ENCODE measurements around the gene BMPR1B.

BMPR1B gene

DNA sequence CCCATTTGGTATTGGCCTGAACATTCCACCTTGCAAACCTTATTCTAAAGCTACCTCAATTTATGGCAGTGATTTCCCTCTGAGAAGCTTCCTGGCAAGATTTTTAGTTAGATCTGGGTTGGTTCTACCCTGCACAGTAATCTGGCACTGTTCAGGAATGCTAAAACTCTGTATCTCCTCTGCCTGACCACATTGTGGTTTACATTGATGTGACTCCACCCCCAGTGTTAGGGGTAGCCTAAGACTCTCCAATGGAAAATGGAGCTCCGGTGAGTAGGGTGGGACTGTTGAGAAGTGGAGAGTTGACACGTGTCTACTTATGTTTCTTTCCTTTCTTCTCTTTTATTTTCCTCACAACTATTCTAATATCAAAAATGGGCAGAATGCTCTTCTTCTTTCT is 45.4 kb downstream of the BMPR1B start:
- TF ChIP-seq, protein P1, sequence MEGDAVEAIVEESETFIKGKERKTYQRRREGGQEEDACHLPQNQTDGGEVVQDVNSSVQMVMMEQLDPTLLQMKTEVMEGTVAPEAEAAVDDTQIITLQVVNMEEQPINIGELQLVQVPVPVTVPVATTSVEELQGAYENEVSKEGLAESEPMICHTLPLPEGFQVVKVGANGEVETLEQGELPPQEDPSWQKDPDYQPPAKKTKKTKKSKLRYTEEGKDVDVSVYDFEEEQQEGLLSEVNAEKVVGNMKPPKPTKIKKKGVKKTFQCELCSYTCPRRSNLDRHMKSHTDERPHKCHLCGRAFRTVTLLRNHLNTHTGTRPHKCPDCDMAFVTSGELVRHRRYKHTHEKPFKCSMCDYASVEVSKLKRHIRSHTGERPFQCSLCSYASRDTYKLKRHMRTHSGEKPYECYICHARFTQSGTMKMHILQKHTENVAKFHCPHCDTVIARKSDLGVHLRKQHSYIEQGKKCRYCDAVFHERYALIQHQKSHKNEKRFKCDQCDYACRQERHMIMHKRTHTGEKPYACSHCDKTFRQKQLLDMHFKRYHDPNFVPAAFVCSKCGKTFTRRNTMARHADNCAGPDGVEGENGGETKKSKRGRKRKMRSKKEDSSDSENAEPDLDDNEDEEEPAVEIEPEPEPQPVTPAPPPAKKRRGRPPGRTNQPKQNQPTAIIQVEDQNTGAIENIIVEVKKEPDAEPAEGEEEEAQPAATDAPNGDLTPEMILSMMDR (IDR thresholded peaks at IDR 0.05; ENCODE audit: insufficient read depth, low read depth, low read length, missing control alignments), result no peak
- H3K4me3 ChIP-seq (ENCODE audit: low read depth, low read length), result no peak overlapping the region
- DNase-seq (ENCODE audit: low read depth), result no peak

DNA sequence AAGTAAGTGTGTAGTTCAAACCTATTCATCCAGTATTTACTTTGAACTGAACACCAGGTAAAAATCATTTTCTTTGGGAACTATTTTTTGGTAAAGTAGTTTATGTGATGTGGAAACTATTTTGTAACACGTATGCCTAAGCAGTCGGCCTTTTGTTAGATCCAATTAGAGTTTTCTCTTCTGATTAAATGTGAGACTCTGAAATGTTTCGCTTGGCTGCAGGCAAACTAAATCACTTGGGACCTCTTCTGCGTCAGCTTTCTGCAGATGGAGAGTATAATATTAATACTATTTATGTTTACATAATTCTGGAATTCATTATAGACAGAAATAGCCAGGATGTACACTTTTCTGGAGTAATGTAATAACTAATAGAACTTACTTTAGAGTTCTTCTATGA is 46.9 kb downstream of the BMPR1B start:
- TF ChIP-seq, protein P1 (IDR thresholded peaks at IDR 0.05; ENCODE audit: insufficient read depth, low read depth, low read length, missing control alignments), result no peak
- DNase-seq (ENCODE audit: low read depth), result no peak

DNA sequence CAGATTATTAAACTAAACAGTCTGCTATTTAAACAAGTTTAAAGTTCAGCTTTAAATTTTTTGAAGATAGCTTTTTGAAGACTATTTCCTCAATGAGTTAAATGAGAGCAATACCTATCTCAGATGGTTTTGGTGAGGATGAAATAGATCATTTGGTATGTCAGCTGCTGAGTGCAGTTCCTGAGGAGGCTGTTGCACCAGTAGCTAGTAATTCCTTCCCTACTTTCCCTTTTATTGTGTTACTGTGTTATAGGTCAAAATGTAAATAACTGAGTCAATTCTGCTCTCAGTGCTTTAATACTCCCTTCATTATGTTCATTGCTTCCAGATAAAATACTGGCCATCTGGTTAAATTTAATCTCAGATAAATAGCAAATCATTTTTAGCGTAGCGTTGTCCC is 48.6 kb downstream of the BMPR1B start:
- DNase-seq (ENCODE audit: low read depth), result no peak
- no peak overlapping the region for H3K4me3 ChIP-seq (ENCODE audit: low read depth, low read length)
- TF ChIP-seq, protein P1 (IDR thresholded peaks at IDR 0.05; ENCODE audit: insufficient read depth, low read depth, low read length, missing control alignments), result no peak

More for the DNA sequence above, 46.9 kb downstream of the BMPR1B start:
- no peak overlapping the region for H3K4me3 ChIP-seq (ENCODE audit: low read depth, low read length)

DNA sequence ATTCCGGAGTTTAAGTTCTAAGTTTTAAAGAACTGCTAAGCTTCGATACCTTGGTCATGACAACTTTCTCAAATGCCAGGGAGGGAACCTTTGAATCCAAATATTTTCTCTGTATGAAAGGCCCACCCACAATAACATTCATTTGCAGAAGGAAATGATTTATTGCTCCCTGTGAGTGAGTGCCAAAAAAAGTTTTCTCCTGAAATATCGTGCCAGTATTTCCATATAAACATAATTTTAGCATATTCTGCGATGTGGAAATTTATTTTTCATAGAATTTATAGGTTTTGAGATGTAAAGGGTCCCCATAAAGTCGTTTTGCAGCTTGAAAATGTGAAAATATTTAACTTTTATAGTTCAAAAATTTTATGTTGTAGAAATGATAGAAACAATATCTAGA is 53.9 kb downstream of the BMPR1B start:
- no peak overlapping the region for H3K4me3 ChIP-seq (ENCODE audit: low read depth, low read length)
- TF ChIP-seq, protein P1 (IDR thresholded peaks at IDR 0.05; ENCODE audit: insufficient read depth, low read depth, low read length, missing control alignments), result no peak
- DNase-seq (ENCODE audit: low read depth), result no peak

DNA sequence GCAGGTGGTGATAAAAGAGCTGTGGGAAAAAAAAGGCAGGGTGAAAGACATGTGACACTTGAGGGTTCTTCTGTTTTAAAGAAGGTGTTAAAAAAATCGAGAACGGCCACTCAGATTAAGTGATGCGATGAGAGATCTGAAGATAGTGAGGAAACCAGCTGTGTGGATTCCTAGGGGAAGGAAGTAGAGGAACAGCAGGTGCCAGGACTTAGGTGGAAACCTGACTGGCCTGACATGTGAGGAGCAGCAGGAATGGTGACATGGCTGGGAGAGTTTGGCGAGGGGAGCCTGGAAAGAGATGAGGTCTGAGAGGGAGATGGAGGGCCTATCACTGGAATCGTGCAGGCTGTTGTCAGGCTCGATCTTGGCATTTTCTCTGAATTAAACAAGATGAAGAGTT is 55.5 kb downstream of the BMPR1B start:
- no peak overlapping the region for H3K4me3 ChIP-seq (ENCODE audit: low read depth, low read length)
- no peak for DNase-seq (ENCODE audit: low read depth)
- TF ChIP-seq, protein P1 (IDR thresholded peaks at IDR 0.05; ENCODE audit: insufficient read depth, low read depth, low read length, missing control alignments), result no peak

DNA sequence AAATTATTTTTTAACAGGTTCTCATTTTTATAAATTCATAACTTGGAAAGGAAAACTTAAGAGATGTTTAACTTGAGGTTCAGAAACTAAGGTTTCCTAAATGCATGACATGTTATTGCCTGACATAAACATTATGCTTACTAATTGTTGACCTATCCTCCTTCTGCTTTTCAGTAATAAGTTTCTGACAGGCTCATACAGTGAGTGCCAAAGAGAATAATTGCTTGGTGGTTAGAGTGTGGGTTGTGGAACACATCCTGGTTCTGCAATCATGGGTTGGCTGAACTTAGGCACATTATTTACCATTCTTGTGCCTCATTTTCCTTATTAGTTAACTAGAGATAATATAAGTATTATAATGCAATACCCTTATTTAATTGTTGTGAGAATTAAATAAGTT is 56.5 kb downstream of the BMPR1B start:
- TF ChIP-seq, protein P1 (IDR thresholded peaks at IDR 0.05; ENCODE audit: insufficient read depth, low read depth, low read length, missing control alignments), result no peak
- DNase-seq (ENCODE audit: low read depth), result no peak

DNA sequence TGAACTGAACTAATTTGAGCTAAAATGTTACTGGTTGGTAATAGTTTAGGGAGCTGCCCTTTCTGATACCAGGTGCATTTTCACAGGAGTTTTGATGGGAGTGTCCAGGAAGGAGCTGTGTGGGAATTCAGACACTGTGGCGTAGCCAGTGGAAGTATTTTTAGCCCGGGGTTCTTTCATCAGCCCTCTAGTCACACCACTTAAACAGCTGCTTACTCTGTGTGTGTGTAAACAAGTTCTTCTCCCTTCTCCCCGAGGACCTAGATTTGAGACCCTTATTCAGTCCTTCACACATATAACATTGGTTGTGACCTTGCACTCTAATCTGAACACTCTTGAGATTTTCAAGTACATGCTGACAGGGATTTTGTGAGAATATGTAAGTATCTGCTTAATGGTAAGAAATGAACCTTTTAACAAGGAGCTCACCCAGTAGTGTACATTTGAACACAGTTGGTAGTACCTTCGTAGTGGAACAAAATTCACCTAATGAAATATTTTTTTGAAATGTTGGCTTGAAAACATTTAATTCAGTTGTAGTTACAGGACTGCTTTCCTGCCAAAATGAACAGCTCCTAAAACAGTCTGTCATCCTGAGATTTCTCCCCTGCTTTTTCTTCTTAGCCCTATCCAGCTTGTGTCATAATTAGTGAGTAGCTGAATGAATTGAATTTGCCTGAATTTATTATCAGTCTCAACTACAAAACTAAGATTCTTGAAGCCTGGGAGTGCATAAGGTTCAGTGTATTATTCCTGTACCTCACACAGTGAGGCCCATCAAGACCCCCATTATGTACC is 61.8 kb downstream of the BMPR1B start:
- TF ChIP-seq, protein P1 (IDR thresholded peaks at IDR 0.05; ENCODE audit: insufficient read depth, low read depth, low read length, missing control alignments), result no peak
- no peak for DNase-seq (ENCODE audit: low read depth)
- H3K4me3 ChIP-seq (ENCODE audit: low read depth, low read length), result no peak overlapping the region

More for the DNA sequence above, 56.5 kb downstream of the BMPR1B start:
- no peak overlapping the region for H3K4me3 ChIP-seq (ENCODE audit: low read depth, low read length)

Measured in GM12865 (cell line).